Activated CD4-positive, alpha-beta T cell treated with anti-CD3 and anti-CD28 coated beads, Interleukin-2, Interleukin-4, amounts not matched to agents 100 ng/mL and 50 ng/mL, durations not matched to agents 16 hours and 8 hours (primary cell): Measurements from ENCODE around the gene ANKRD10.

Experiments used
- DNase-seq: peaks from one replicate; pipeline ENCODE4 v3.0.0-alpha.2; 2020; ENCODE audit warnings: low spot score

ANKRD10 gene

GRCh38 chr13:110830800-110831371 is 84.0 kb downstream of the ANKRD10 start:
- no peak for DNase-seq

DNA sequence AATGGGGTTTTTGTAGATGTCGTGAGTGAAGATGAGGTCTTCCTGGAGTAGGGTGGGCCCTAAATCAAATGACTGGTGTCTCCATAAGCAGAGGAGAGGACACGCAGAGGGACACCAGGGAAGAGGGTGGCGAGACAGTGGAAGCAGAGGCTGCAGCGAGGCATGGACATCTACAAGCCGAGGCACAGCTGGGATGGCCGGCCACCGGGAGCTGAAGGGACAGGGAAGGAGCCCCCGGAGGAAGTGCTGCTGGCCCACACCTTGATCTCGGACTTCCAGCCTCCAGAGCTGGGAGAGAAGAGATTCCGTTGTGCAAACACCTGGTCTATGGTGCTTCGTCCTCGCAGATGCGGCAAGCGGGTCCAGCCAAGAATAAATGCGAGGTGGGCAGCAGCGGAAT is 84.5 kb downstream of the ANKRD10 start:
- DNase-seq = no peak

DNA sequence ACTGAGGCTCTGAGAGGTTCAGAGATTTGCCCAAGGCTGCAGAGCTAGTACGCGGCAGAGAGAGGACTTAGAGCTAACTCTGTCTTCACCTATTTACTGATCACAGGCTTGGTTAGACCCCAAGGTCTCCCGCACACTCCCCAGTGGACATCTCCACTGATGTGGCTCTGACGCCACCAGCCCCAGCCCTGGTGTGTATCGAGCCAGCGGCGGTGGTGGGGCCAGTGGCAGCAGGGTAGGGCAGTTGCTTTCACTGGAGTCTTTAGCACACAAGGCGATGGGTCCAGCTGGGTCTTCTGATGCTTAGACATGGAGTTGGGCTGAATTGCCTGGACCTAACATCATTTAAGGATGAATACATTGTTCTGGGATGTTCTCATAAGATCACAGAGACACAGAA is 85.4 kb downstream of the ANKRD10 start:
- DNase-seq = no peak

DNA sequence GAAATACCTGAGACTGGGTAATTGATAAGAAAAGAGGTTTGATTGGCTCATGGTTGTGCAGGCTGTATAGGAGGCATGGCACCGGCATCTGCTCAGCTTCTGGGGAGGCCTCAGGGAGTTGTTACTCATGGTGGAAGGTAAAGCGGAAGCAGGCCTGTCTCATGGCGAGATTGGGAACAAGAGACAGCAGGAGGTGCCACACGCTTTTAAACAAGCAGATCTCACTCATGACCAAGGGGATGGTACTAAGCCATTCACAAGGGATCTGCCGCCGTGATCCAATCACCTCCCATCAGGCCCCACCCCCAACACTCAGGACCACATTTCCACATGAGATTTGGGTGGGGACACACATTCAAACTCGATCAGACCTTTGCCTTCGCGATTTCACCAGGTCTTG is 86.2 kb downstream of the ANKRD10 start:
- DNase-seq = no peak
